ENCODE measurements around the gene DNAJC13.

The DNAJC13 gene

DNA sequence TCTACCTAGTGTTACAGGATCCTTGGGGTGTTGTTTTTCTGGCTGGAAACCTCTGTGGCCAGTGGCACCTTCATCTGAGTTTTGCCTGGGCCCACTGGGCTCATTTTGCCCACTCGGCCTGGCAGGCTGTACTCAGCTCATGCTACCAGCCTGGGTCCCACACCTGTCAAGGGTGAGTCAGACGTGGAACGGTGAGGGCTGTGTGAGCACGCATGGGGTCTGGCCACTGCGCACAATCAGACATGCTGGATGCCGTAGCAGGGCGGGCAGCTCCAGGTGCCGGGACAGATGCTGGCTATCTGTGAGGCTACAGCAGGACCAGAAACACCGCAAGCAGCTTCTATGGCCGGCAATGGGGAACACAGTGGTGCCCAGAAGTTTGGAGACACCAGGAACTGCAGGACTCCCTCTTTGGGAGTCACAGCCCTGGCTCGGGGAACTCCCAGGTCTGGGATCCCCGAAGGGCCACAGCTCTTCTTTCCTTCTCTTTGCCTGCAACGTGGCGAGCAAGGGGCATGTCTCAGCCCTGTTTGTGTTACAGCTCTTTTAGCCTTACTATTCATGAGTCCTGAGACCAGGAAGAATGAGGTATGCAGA, 35.9 kb upstream of the DNAJC13 start:
- no peaks in the 10 kb centered on the region; the same call in 1 of the 2 replicates for H3F3A ChIP-seq (ENCODE audit: insufficient read depth, low read length)
- H3K4me3 ChIP-seq (ENCODE audit: low read length) = no peak overlapping the region
- no peaks in the 10 kb centered on the region for H3K36me3 ChIP-seq (replicated peaks; ENCODE audit: insufficient read depth, low read length)
- peak overlapping the region; percentile 70; the same call in 1 of the 2 replicates for H3K27ac ChIP-seq (ENCODE audit: low read length)
- H3K9me3 ChIP-seq (replicated peaks; ENCODE audit: insufficient read depth, low read length) = no peaks in the 10 kb centered on the region
- no peak overlapping the region for H3K9ac ChIP-seq (ENCODE audit: low read length)
- TF ChIP-seq EZH2 (optimal IDR thresholded peaks at IDR 0.05; ENCODE audit: low read depth, low read length) (no peak), EZH2phosphoT487 (IDR thresholded peaks at IDR 0.05; ENCODE audit: low read length) (no peak)
- TF ChIP-seq, protein P1, sequence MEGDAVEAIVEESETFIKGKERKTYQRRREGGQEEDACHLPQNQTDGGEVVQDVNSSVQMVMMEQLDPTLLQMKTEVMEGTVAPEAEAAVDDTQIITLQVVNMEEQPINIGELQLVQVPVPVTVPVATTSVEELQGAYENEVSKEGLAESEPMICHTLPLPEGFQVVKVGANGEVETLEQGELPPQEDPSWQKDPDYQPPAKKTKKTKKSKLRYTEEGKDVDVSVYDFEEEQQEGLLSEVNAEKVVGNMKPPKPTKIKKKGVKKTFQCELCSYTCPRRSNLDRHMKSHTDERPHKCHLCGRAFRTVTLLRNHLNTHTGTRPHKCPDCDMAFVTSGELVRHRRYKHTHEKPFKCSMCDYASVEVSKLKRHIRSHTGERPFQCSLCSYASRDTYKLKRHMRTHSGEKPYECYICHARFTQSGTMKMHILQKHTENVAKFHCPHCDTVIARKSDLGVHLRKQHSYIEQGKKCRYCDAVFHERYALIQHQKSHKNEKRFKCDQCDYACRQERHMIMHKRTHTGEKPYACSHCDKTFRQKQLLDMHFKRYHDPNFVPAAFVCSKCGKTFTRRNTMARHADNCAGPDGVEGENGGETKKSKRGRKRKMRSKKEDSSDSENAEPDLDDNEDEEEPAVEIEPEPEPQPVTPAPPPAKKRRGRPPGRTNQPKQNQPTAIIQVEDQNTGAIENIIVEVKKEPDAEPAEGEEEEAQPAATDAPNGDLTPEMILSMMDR (IDR thresholded peaks at IDR 0.05; ENCODE audit: low read length) = no peak
- peaks cover 31% of the 10 kb centered on the region for H3K4me1 ChIP-seq (ENCODE audit: low read length)
- no peaks in the 10 kb centered on the region for H3K9me2 ChIP-seq (replicated peaks; ENCODE audit: insufficient read depth, low read length)
- peak overlapping the region; percentile 35; the same call in 1 of the 2 replicates for H3K4me2 ChIP-seq (ENCODE audit: low read depth, low read length)
- no peaks in the 10 kb centered on the region for H3K27me3 ChIP-seq (replicated peaks; ENCODE audit: insufficient read depth, low read length)
- no peak for DNase-seq
- H2AFZ ChIP-seq (ENCODE audit: low read length) = peak overlapping the region; percentile 33; the same call in 1 of the 2 replicates
- no peaks in the 10 kb centered on the region for H3K79me2 ChIP-seq (ENCODE audit: low read length)
- H4K20me1 ChIP-seq (ENCODE audit: insufficient read depth, low read length) = no peaks in the 10 kb centered on the region

DNA sequence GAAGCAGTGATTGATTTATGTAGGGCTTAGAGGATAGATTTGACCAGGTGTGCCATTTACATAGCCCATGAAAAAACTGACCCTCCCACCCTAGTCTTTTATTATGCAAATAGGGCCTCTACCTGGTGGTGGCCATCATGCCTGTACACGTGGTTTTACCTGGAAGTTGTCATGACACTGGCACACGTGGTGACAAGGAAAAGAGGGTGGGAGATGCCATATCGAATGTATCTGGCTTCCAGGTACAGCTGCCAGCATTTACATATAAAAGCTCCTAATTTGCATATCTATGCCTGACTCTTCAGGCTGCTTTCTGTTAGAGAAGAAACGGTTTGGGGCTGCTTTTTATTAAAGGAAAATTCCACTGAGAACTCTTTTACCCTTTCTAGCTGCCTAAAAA, 35.0 kb upstream of the DNAJC13 start:
- Histone ChIP-seq H3K27me3 (replicated peaks; ENCODE audit: insufficient read depth, low read length) (no peaks in the 10 kb centered on the region), H3K4me3 (ENCODE audit: low read length) (no peak overlapping the region), H4K20me1 (ENCODE audit: insufficient read depth, low read length) (no peaks in the 10 kb centered on the region), H3F3A (ENCODE audit: insufficient read depth, low read length) (no peaks in the 10 kb centered on the region; the same call in 1 of the 2 replicates), H3K4me2 (ENCODE audit: low read depth, low read length) (no peak overlapping the region), H3K9me2 (replicated peaks; ENCODE audit: insufficient read depth, low read length) (no peaks in the 10 kb centered on the region), H2AFZ (ENCODE audit: low read length) (no peak overlapping the region), H3K27ac (ENCODE audit: low read length) (no peak overlapping the region), H3K9me3 (replicated peaks; ENCODE audit: insufficient read depth, low read length) (no peaks in the 10 kb centered on the region), H3K36me3 (replicated peaks; ENCODE audit: insufficient read depth, low read length) (no peaks in the 10 kb centered on the region), H3K79me2 (ENCODE audit: low read length) (no peaks in the 10 kb centered on the region), H3K4me1 (ENCODE audit: low read length) (peaks cover 39% of the 10 kb centered on the region), H3K9ac (ENCODE audit: low read length) (no peak overlapping the region)
- TF ChIP-seq EZH2 (optimal IDR thresholded peaks at IDR 0.05; ENCODE audit: low read depth, low read length) (no peak), EZH2phosphoT487 (IDR thresholded peaks at IDR 0.05; ENCODE audit: low read length) (no peak)
- TF ChIP-seq, protein P1 (IDR thresholded peaks at IDR 0.05; ENCODE audit: low read length) = no peak
- no peak for DNase-seq

DNA sequence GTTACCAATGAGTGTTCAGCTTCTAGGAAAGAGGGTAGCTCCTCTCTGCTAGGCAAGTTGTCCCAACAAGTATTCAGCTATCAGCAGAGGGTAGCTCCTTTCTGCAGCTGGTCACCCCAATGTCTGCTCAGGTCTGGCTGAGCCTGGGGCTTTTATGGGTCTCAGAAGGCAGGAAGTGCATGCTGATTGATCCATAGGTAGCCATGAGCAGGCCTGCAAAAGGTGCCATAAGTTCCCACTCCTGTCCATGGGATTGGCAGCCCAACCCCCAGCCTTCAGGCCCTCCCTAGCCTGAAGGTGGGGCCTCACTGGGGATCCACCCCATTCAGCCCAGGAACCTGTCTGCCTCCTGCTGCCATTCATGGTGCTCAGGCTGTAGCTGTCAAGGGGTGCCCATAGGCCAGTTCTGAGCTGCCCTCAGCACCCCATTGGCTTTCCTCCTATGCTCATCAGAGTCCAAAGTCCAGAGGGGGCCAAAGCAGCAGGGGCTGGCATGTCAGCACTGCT, 34.6 kb upstream of the DNAJC13 start:
- Histone ChIP-seq H3K9me2 (replicated peaks; ENCODE audit: insufficient read depth, low read length) (no peaks in the 10 kb centered on the region), H2AFZ (ENCODE audit: low read length) (no peak overlapping the region), H3K4me3 (ENCODE audit: low read length) (no peak overlapping the region), H3K36me3 (replicated peaks; ENCODE audit: insufficient read depth, low read length) (no peaks in the 10 kb centered on the region), H3K79me2 (ENCODE audit: low read length) (no peaks in the 10 kb centered on the region), H3K9me3 (replicated peaks; ENCODE audit: insufficient read depth, low read length) (no peaks in the 10 kb centered on the region), H3K4me2 (ENCODE audit: low read depth, low read length) (no peak overlapping the region), H3K27me3 (replicated peaks; ENCODE audit: insufficient read depth, low read length) (no peaks in the 10 kb centered on the region), H4K20me1 (ENCODE audit: insufficient read depth, low read length) (no peaks in the 10 kb centered on the region), H3K4me1 (ENCODE audit: low read length) (peaks cover 41% of the 10 kb centered on the region), H3F3A (ENCODE audit: insufficient read depth, low read length) (no peaks in the 10 kb centered on the region; the same call in 1 of the 2 replicates), H3K9ac (ENCODE audit: low read length) (no peak overlapping the region), H3K27ac (ENCODE audit: low read length) (no peak overlapping the region)
- no peak for TF ChIP-seq EZH2phosphoT487 (IDR thresholded peaks at IDR 0.05; ENCODE audit: low read length)
- TF ChIP-seq EZH2 (optimal IDR thresholded peaks at IDR 0.05; ENCODE audit: low read depth, low read length) = no peak
- TF ChIP-seq, protein P1 (IDR thresholded peaks at IDR 0.05; ENCODE audit: low read length) = no peak
- DNase-seq = no peak
